Transverse colon (tissue), 4 donors: ENCODE results near the gene RIMBP2. TPM values are rescaled to one million over a fixed set of nuclear protein-coding genes. Genes with fewer than 3 reads are reported as not detected.

Experiments used
- DNase-seq: peaks from one replicate; pipeline ENCODE4 v3.0.0-alpha.2; 2019
- H3K27ac ChIP-seq, 4 donors: fragments of 200-600 bp; sonication (generic); 2 replicates each; pipeline ENCODE4 v1.5.1; 2016 to 2018; ENCODE audit warnings: inconsistent platforms in 4 of 4
- H3K27me3 ChIP-seq: fragments of 200-600 bp; sonication (generic); 2 replicates; pipeline ENCODE4 v1.5.1; 2017; ENCODE audit warnings: inconsistent platforms
- H3K36me3 ChIP-seq, 4 donors: fragments of 200-600 bp; sonication (generic); 2 replicates each; pipeline ENCODE4 v1.5.1; 2017 to 2019; ENCODE audit warnings: inconsistent platforms in 4 of 4
- H3K4me1 ChIP-seq, 4 donors: fragments of 200-600 bp; sonication (generic); 2 replicates each; pipeline ENCODE4 v1.5.1; 2017 to 2020; ENCODE audit warnings: inconsistent platforms in 4 of 4
- H3K4me3 ChIP-seq, 4 donors: fragments of 200-600 bp; sonication (generic); 1 replicate in 1 of 4; 2 replicates in 3 of 4; pipeline versions ENCODE4 v1.5.1 to v1.6.1; 2017 to 2019; ENCODE audit warnings: inconsistent platforms in 4 of 4
- H3K9me3 ChIP-seq, 2 donors: fragments of 200-600 bp; sonication (generic); 2 replicates each; pipeline ENCODE4 v1.5.1; 2017 to 2019; ENCODE audit warnings: inconsistent platforms in 2 of 2
- CTCF ChIP-seq, 5 experiments: fragments of 200-600 bp in 3 of 5; fragments of 450-650 bp in 2 of 5; sonication (generic) in 3 of 5; IDR thresholded peaks; 1 replicate in 2 of 5; 2 replicates in 3 of 5; pipeline ENCODE4 v1.5.1; 2016 to 2017; ENCODE audit warnings: antibody characterized with exemption in 5 of 5, inconsistent platforms in 3 of 5, mild to moderate bottlenecking in 2 of 5, moderate library complexity in 1 of 5
- EP300 ChIP-seq: sonication (generic); formaldehyde crosslinking; IDR thresholded peaks from one replicate; pipeline ENCODE4 v1.6.1; 2017; ENCODE audit warnings: antibody characterized with exemption, low read depth
- POLR2A ChIP-seq: fragments of 450-650 bp; IDR thresholded peaks from one replicate; pipeline ENCODE4 v1.6.1; 2016; ENCODE audit warnings: antibody characterized with exemption, mild to moderate bottlenecking, moderate library complexity
- POLR2AphosphoS5 ChIP-seq, 3 donors: sonication (generic); formaldehyde crosslinking; IDR thresholded peaks; one replicate each; pipeline ENCODE4 v1.6.1; 2016; ENCODE audit warnings: antibody characterized with exemption in 3 of 3
- WGBS, 2 donors: methylation state at CpG; one replicate each; pipeline ENCODE4 v1.1.5; 2018; ENCODE audit warnings: low coverage in 1 of 2; 5-methylcytosine and 5-hydroxymethylcytosine counted together
- in situ Hi-C, 4 donors: fragments of 200-750 bp; cut with MboI; loops; one replicate each; pipeline versions ENCODE4 v1.15.0 to v1.15.1; 2017; ENCODE audit warnings: low sequenced_read_pairs in 3 of 4, low pct_ligation_motif_present in 1 of 4, low pct_unique_long_range_greater_than_20kb in 1 of 4
- intact Hi-C: fragments of 100-400 bp; cut with DNase I; formaldehyde crosslinking; loops from one replicate; pipeline ENCODE4 v1.15.1; 2023; ENCODE audit warnings: low total_unique reads
- total RNA-seq, 4 donors: library from RNA; depleted of rRNA; stranded (reverse); fragments of >200 nt; gene quantifications; one replicate each; pipeline ENCODE4 v1.1.0, GENCODE V29; 2016

The RIMBP2 gene
- total RNA-seq, 4 donors from 2014 or later = 2.9 to 17.3 (median 4.3) TPM

GRCh38 chr12:130571089-130571488, 145.0 kb downstream of the RIMBP2 start:
- in situ Hi-C loops (no loop called here), intact Hi-C loops (no loop called here)
- 63 to 78% methylated on average over 3 to 6 of the region's 6 CpGs for WGBS, 2 donors
- no peak for DNase-seq
- Histone ChIP-seq H3K27ac (no peak overlapping the region), H3K4me1 (no peaks in the 10 kb centered on the region), H3K27me3 (no peaks in the 10 kb centered on the region), H3K36me3 (no peaks in the 10 kb centered on the region), H3K9me3 (no peaks in the 10 kb centered on the region), H3K4me3 (no peak overlapping the region)
- no peak for TF ChIP-seq POLR2AphosphoS5 (IDR thresholded peaks at IDR 0.05)
- no peak for TF ChIP-seq CTCF (IDR thresholded peaks at IDR 0.05)
- no peak for TF ChIP-seq POLR2A
- TF ChIP-seq EP300 = no peak

- no peak for DNase-seq
- intact Hi-C loops (no loop called here), in situ Hi-C loops (no loop called here)
- TF ChIP-seq CTCF (IDR thresholded peaks at IDR 0.05) = no peak
- TF ChIP-seq POLR2AphosphoS5 (IDR thresholded peaks at IDR 0.05) = no peak
- TF ChIP-seq POLR2A = no peak
- TF ChIP-seq EP300 = no peak
- Histone ChIP-seq H3K27me3 (no peaks in the 10 kb centered on the region), H3K4me1 (no peaks in the 10 kb centered on the region), H3K36me3 (no peaks in the 10 kb centered on the region), H3K4me3 (no peak overlapping the region), H3K27ac (no peak overlapping the region), H3K9me3 (peaks cover 0 to 11% of the 10 kb centered on the region in 2 donors)
- 75 to 80% methylated on average over 2 to 9 of the region's 9 CpGs for WGBS, 2 donors
Observed at GRCh38 chr12:130569521-130569920, 146.6 kb downstream of the RIMBP2 start.

- Histone ChIP-seq H3K4me1 (no peaks in the 10 kb centered on the region), H3K27ac (no peak overlapping the region), H3K27me3 (no peaks in the 10 kb centered on the region), H3K36me3 (no peaks in the 10 kb centered on the region), H3K9me3 (peaks cover 0 to 11% of the 10 kb centered on the region in 2 donors), H3K4me3 (no peak overlapping the region)
- no peak for DNase-seq
- in situ Hi-C loops = no loop called here
- 60 to 88% methylated on average over 1 to 7 of the region's 7 CpGs for WGBS, 2 donors
- intact Hi-C loops = no loop called here
- no peak for TF ChIP-seq CTCF (IDR thresholded peaks at IDR 0.05)
- no peak for TF ChIP-seq POLR2AphosphoS5 (IDR thresholded peaks at IDR 0.05)
- no peak for TF ChIP-seq POLR2A
- TF ChIP-seq EP300 = no peak
Observed at GRCh38 chr12:130568501-130568900, 147.6 kb downstream of the RIMBP2 start.

GRCh38 chr12:130568041-130568440, 148.1 kb downstream of the RIMBP2 start:
- WGBS, 2 donors = 65% methylated on average over 2 of the region's 2 CpGs; no CpG with 5 or more reads in 1 of the 2 donors
- intact Hi-C loops (no loop called here), in situ Hi-C loops (no loop called here)
- no peak for TF ChIP-seq CTCF (IDR thresholded peaks at IDR 0.05)
- no peak for TF ChIP-seq POLR2A
- no peak for TF ChIP-seq EP300
- TF ChIP-seq POLR2AphosphoS5 (IDR thresholded peaks at IDR 0.05) = no peak
- H3K4me3 ChIP-seq = no peak overlapping the region
- H3K4me1 ChIP-seq = no peaks in the 10 kb centered on the region
- no peak for DNase-seq
- H3K36me3 ChIP-seq = no peaks in the 10 kb centered on the region
- H3K27ac ChIP-seq = no peak overlapping the region
- H3K9me3 ChIP-seq = peaks cover 0 to 11% of the 10 kb centered on the region in 2 donors
- no peaks in the 10 kb centered on the region for H3K27me3 ChIP-seq
